Measurements from ENCODE around the gene NLGN2.

The NLGN2 gene

GRCh38 chr17:7464081-7464480 lies 56.4 kb downstream of the NLGN2 start:
- no peak overlapping the region for H3K4me3 ChIP-seq (ENCODE audit: low read length)
- H3K36me3 ChIP-seq (ENCODE audit: control insufficient read depth, insufficient read depth, low read length) = peaks cover 3% of the 10 kb centered on the region
- H3K4me2 ChIP-seq (ENCODE audit: low read length) = no peak overlapping the region
- WGBS (ENCODE audit: extremely low coverage, insufficient coverage, low lambda C conversion rate) = no CpG with 5 or more reads among the region's 9 CpGs
- H3K4me1 ChIP-seq (ENCODE audit: control insufficient read depth, low read depth, low read length) = no peaks in the 10 kb centered on the region
- H3K27ac ChIP-seq (ENCODE audit: low read depth, low read length) = no peak overlapping the region
- no peak overlapping the region for H4K8ac ChIP-seq (ENCODE audit: low read depth, low read length)
- H3K79me2 ChIP-seq (ENCODE audit: control insufficient read depth, insufficient read depth, low read length) = no peaks in the 10 kb centered on the region
- no peak overlapping the region for H3K56ac ChIP-seq (ENCODE audit: low read length)
- H3K4ac ChIP-seq (ENCODE audit: low read depth, low read length) = no peak overlapping the region
- H3K27me3 ChIP-seq (ENCODE audit: insufficient read depth, low read length, poor library complexity) = no peaks in the 10 kb centered on the region
- H3K23ac ChIP-seq (ENCODE audit: low read length) = no peak overlapping the region
- H3K18ac ChIP-seq (ENCODE audit: low read length) = no peak overlapping the region
- H2BK5ac ChIP-seq (ENCODE audit: low read length) = no peak overlapping the region
- no peak overlapping the region for H2BK120ac ChIP-seq (ENCODE audit: low read depth, low read length)
- no peak overlapping the region for H2BK15ac ChIP-seq (replicated peaks; ENCODE audit: low read depth)
- peaks cover 2% of the 10 kb centered on the region for H3K79me1 ChIP-seq (ENCODE audit: low read length)
- no peak overlapping the region for H3K9ac ChIP-seq (ENCODE audit: low read length)
- H4K5ac ChIP-seq (ENCODE audit: low read length) = no peak overlapping the region
- DNase-seq = no peak
- H2AK5ac ChIP-seq (ENCODE audit: low read length) = no peak overlapping the region

- Histone ChIP-seq H2BK15ac (replicated peaks; ENCODE audit: low read depth) (no peak overlapping the region), H3K27ac (ENCODE audit: low read depth, low read length) (no peak overlapping the region), H3K56ac (ENCODE audit: low read length) (no peak overlapping the region), H3K79me2 (ENCODE audit: control insufficient read depth, insufficient read depth, low read length) (no peaks in the 10 kb centered on the region), H4K5ac (ENCODE audit: low read length) (no peak overlapping the region), H3K4me3 (ENCODE audit: low read length) (no peak overlapping the region), H3K36me3 (ENCODE audit: control insufficient read depth, insufficient read depth, low read length) (peaks cover 3% of the 10 kb centered on the region), H3K4ac (ENCODE audit: low read depth, low read length) (no peak overlapping the region), H3K27me3 (ENCODE audit: insufficient read depth, low read length, poor library complexity) (no peaks in the 10 kb centered on the region), H3K4me1 (ENCODE audit: control insufficient read depth, low read depth, low read length) (no peaks in the 10 kb centered on the region), H3K79me1 (ENCODE audit: low read length) (peaks cover 2% of the 10 kb centered on the region), H4K8ac (ENCODE audit: low read depth, low read length) (no peak overlapping the region), H2BK5ac (ENCODE audit: low read length) (no peak overlapping the region), H2BK120ac (ENCODE audit: low read depth, low read length) (no peak overlapping the region), H2AK5ac (ENCODE audit: low read length) (no peak overlapping the region), H3K18ac (ENCODE audit: low read length) (no peak overlapping the region), H3K9ac (ENCODE audit: low read length) (no peak overlapping the region), H3K4me2 (ENCODE audit: low read length) (no peak overlapping the region), H3K23ac (ENCODE audit: low read length) (no peak overlapping the region)
- WGBS (ENCODE audit: extremely low coverage, insufficient coverage, low lambda C conversion rate) = no CpG with 5 or more reads among the region's 33 CpGs
- DNase-seq = no peak
Observed at GRCh38 chr17:7465597-7466275, 58.1 kb downstream of the NLGN2 start.

- Histone ChIP-seq H2BK15ac (replicated peaks; ENCODE audit: low read depth) (no peak overlapping the region), H3K4me1 (ENCODE audit: control insufficient read depth, low read depth, low read length) (no peaks in the 10 kb centered on the region), H3K18ac (ENCODE audit: low read length) (no peak overlapping the region), H2BK120ac (ENCODE audit: low read depth, low read length) (no peak overlapping the region), H3K56ac (ENCODE audit: low read length) (no peak overlapping the region), H3K9ac (ENCODE audit: low read length) (no peak overlapping the region), H3K36me3 (ENCODE audit: control insufficient read depth, insufficient read depth, low read length) (peaks cover 3% of the 10 kb centered on the region), H3K23ac (ENCODE audit: low read length) (no peak overlapping the region), H3K4me3 (ENCODE audit: low read length) (no peak overlapping the region), H3K79me2 (ENCODE audit: control insufficient read depth, insufficient read depth, low read length) (no peaks in the 10 kb centered on the region), H3K27ac (ENCODE audit: low read depth, low read length) (no peak overlapping the region), H4K5ac (ENCODE audit: low read length) (no peak overlapping the region), H3K79me1 (ENCODE audit: low read length) (peaks cover 2% of the 10 kb centered on the region), H4K8ac (ENCODE audit: low read depth, low read length) (no peak overlapping the region), H3K27me3 (ENCODE audit: insufficient read depth, low read length, poor library complexity) (no peaks in the 10 kb centered on the region), H3K4ac (ENCODE audit: low read depth, low read length) (no peak overlapping the region), H3K4me2 (ENCODE audit: low read length) (no peak overlapping the region), H2BK5ac (ENCODE audit: low read length) (no peak overlapping the region), H2AK5ac (ENCODE audit: low read length) (no peak overlapping the region)
- no CpG with 5 or more reads among the region's 9 CpGs for WGBS (ENCODE audit: extremely low coverage, insufficient coverage, low lambda C conversion rate)
- no peak for DNase-seq
Observed at GRCh38 chr17:7466318-7466638, 58.6 kb downstream of the NLGN2 start.

- H3K79me2 ChIP-seq (ENCODE audit: control insufficient read depth, insufficient read depth, low read length) = no peaks in the 10 kb centered on the region
- H3K9ac ChIP-seq (ENCODE audit: low read length) = no peak overlapping the region
- H4K8ac ChIP-seq (ENCODE audit: low read depth, low read length) = no peak overlapping the region
- WGBS (ENCODE audit: extremely low coverage, insufficient coverage, low lambda C conversion rate) = no CpG with 5 or more reads among the region's 16 CpGs
- DNase-seq = no peak
- peaks cover 3% of the 10 kb centered on the region for H3K36me3 ChIP-seq (ENCODE audit: control insufficient read depth, insufficient read depth, low read length)
- no peak overlapping the region for H2AK5ac ChIP-seq (ENCODE audit: low read length)
- H2BK120ac ChIP-seq (ENCODE audit: low read depth, low read length) = no peak overlapping the region
- no peak overlapping the region for H4K5ac ChIP-seq (ENCODE audit: low read length)
- H3K18ac ChIP-seq (ENCODE audit: low read length) = no peak overlapping the region
- no peaks in the 10 kb centered on the region for H3K4me1 ChIP-seq (ENCODE audit: control insufficient read depth, low read depth, low read length)
- H2BK5ac ChIP-seq (ENCODE audit: low read length) = no peak overlapping the region
- no peak overlapping the region for H3K4me3 ChIP-seq (ENCODE audit: low read length)
- peaks cover 4% of the 10 kb centered on the region for H3K79me1 ChIP-seq (ENCODE audit: low read length)
- H3K27me3 ChIP-seq (ENCODE audit: insufficient read depth, low read length, poor library complexity) = no peaks in the 10 kb centered on the region
- H3K27ac ChIP-seq (ENCODE audit: low read depth, low read length) = no peak overlapping the region
- H3K23ac ChIP-seq (ENCODE audit: low read length) = no peak overlapping the region
- no peak overlapping the region for H3K4ac ChIP-seq (ENCODE audit: low read depth, low read length)
- no peak overlapping the region for H2BK15ac ChIP-seq (replicated peaks; ENCODE audit: low read depth)
- H3K56ac ChIP-seq (ENCODE audit: low read length) = no peak overlapping the region
- no peak overlapping the region for H3K4me2 ChIP-seq (ENCODE audit: low read length)
Observed at GRCh38 chr17:7466639-7467341, 59.1 kb downstream of the NLGN2 start.

GRCh38 chr17:7467498-7467897 lies 59.9 kb downstream of the NLGN2 start:
- Histone ChIP-seq H2BK5ac (ENCODE audit: low read length) (no peak overlapping the region), H3K9ac (ENCODE audit: low read length) (no peak overlapping the region), H2BK15ac (replicated peaks; ENCODE audit: low read depth) (no peak overlapping the region), H2AK5ac (ENCODE audit: low read length) (no peak overlapping the region), H3K4me2 (ENCODE audit: low read length) (no peak overlapping the region), H3K36me3 (ENCODE audit: control insufficient read depth, insufficient read depth, low read length) (peaks cover 3% of the 10 kb centered on the region), H4K5ac (ENCODE audit: low read length) (no peak overlapping the region), H3K18ac (ENCODE audit: low read length) (no peak overlapping the region), H3K27ac (ENCODE audit: low read depth, low read length) (no peak overlapping the region), H3K79me1 (ENCODE audit: low read length) (peaks cover 5% of the 10 kb centered on the region), H3K79me2 (ENCODE audit: control insufficient read depth, insufficient read depth, low read length) (no peaks in the 10 kb centered on the region), H4K8ac (ENCODE audit: low read depth, low read length) (no peak overlapping the region), H3K4ac (ENCODE audit: low read depth, low read length) (no peak overlapping the region), H2BK120ac (ENCODE audit: low read depth, low read length) (no peak overlapping the region), H3K4me1 (ENCODE audit: control insufficient read depth, low read depth, low read length) (no peaks in the 10 kb centered on the region), H3K27me3 (ENCODE audit: insufficient read depth, low read length, poor library complexity) (no peaks in the 10 kb centered on the region), H3K4me3 (ENCODE audit: low read length) (no peak overlapping the region), H3K56ac (ENCODE audit: low read length) (no peak overlapping the region), H3K23ac (ENCODE audit: low read length) (no peak overlapping the region)
- no CpG with 5 or more reads among the region's 3 CpGs for WGBS (ENCODE audit: extremely low coverage, insufficient coverage, low lambda C conversion rate)
- DNase-seq = no peak

- H4K5ac ChIP-seq (ENCODE audit: low read length) = no peak overlapping the region
- H3K4ac ChIP-seq (ENCODE audit: low read depth, low read length) = no peak overlapping the region
- no peak overlapping the region for H3K56ac ChIP-seq (ENCODE audit: low read length)
- no peak overlapping the region for H2AK5ac ChIP-seq (ENCODE audit: low read length)
- H2BK5ac ChIP-seq (ENCODE audit: low read length) = no peak overlapping the region
- H3K36me3 ChIP-seq (ENCODE audit: control insufficient read depth, insufficient read depth, low read length) = peaks cover 3% of the 10 kb centered on the region
- no peak overlapping the region for H3K4me3 ChIP-seq (ENCODE audit: low read length)
- no peak overlapping the region for H3K9ac ChIP-seq (ENCODE audit: low read length)
- H3K23ac ChIP-seq (ENCODE audit: low read length) = no peak overlapping the region
- no peak for DNase-seq
- H3K79me2 ChIP-seq (ENCODE audit: control insufficient read depth, insufficient read depth, low read length) = no peaks in the 10 kb centered on the region
- H3K4me2 ChIP-seq (ENCODE audit: low read length) = no peak overlapping the region
- H4K8ac ChIP-seq (ENCODE audit: low read depth, low read length) = no peak overlapping the region
- no peaks in the 10 kb centered on the region for H3K27me3 ChIP-seq (ENCODE audit: insufficient read depth, low read length, poor library complexity)
- no peak overlapping the region for H3K27ac ChIP-seq (ENCODE audit: low read depth, low read length)
- no peak overlapping the region for H3K18ac ChIP-seq (ENCODE audit: low read length)
- H3K79me1 ChIP-seq (ENCODE audit: low read length) = peaks cover 5% of the 10 kb centered on the region
- WGBS (ENCODE audit: extremely low coverage, insufficient coverage, low lambda C conversion rate) = no CpG with 5 or more reads among the region's 11 CpGs
- H3K4me1 ChIP-seq (ENCODE audit: control insufficient read depth, low read depth, low read length) = no peaks in the 10 kb centered on the region
- H2BK15ac ChIP-seq (replicated peaks; ENCODE audit: low read depth) = no peak overlapping the region
- H2BK120ac ChIP-seq (ENCODE audit: low read depth, low read length) = no peak overlapping the region
Observed at GRCh38 chr17:7468290-7468689, 60.6 kb downstream of the NLGN2 start.
